ENCODE data around the gene FDX2.
"Not testable (repeated sequence)": the region's sequence is repeated elsewhere in the genome, so short reads cannot be mapped to it uniquely, and the experiment has no call there.

The FDX2 gene

GRCh38 chr19:10286803-10287737 lies 28.7 kb downstream of the FDX2 start, which contains the start of gene ICAM4:
Gene ICAM4, plus strand, starts transcription at chr19:10286955. Its CDS starts 58 bp downstream, at chr19:10287013.
- Histone ChIP-seq H3K9me3 (ENCODE audit: control insufficient read depth, insufficient read depth, low read length) (no peaks in the 10 kb centered on the region), H3K9ac (ENCODE audit: low read depth, low read length) (peak within 1 kb of the TSS; percentile 46; the same call in 1 of the 2 replicates), H3K4me1 (ENCODE audit: insufficient read depth, low read length) (peaks cover 4% of the 10 kb centered on the region; the same call in 1 of the 2 replicates), H3K36me3 (ENCODE audit: insufficient read depth, low read length) (no peaks in the 10 kb centered on the region)

GRCh38 chr19:10285393-10285792 lies 30.4 kb downstream of the FDX2 start:
- Histone ChIP-seq H3K36me3 (ENCODE audit: insufficient read depth, low read length) (no peaks in the 10 kb centered on the region), H3K4me1 (ENCODE audit: insufficient read depth, low read length) (peaks cover 4% of the 10 kb centered on the region; the same call in 1 of the 2 replicates), H3K9me3 (ENCODE audit: control insufficient read depth, insufficient read depth, low read length) (no peaks in the 10 kb centered on the region), H3K9ac (ENCODE audit: low read depth, low read length) (no peak overlapping the region)

- H3K9ac ChIP-seq (ENCODE audit: low read depth, low read length), result no peak overlapping the region
- no peaks in the 10 kb centered on the region for H3K36me3 ChIP-seq (ENCODE audit: insufficient read depth, low read length)
- H3K4me1 ChIP-seq (ENCODE audit: insufficient read depth, low read length), result peaks cover 4% of the 10 kb centered on the region; the same call in 1 of the 2 replicates
- no peaks in the 10 kb centered on the region for H3K9me3 ChIP-seq (ENCODE audit: control insufficient read depth, insufficient read depth, low read length)
Measured at GRCh38 chr19:10284960-10285278, 30.9 kb downstream of the FDX2 start.

- Histone ChIP-seq H3K36me3 (ENCODE audit: insufficient read depth, low read length) (no peaks in the 10 kb centered on the region), H3K9me3 (ENCODE audit: control insufficient read depth, insufficient read depth, low read length) (no peaks in the 10 kb centered on the region), H3K4me1 (ENCODE audit: insufficient read depth, low read length) (peaks cover 4% of the 10 kb centered on the region; the same call in 1 of the 2 replicates), H3K9ac (ENCODE audit: low read depth, low read length) (no peak overlapping the region)
Measured at GRCh38 chr19:10284065-10284959, 31.5 kb downstream of the FDX2 start.

GRCh38 chr19:10283301-10284064 lies 32.3 kb downstream of the FDX2 start:
- Histone ChIP-seq H3K4me1 (ENCODE audit: insufficient read depth, low read length) (peaks cover 4% of the 10 kb centered on the region; the same call in 1 of the 2 replicates), H3K9ac (ENCODE audit: low read depth, low read length) (no peak overlapping the region), H3K9me3 (ENCODE audit: control insufficient read depth, insufficient read depth, low read length) (no peaks in the 10 kb centered on the region), H3K36me3 (ENCODE audit: insufficient read depth, low read length) (no peaks in the 10 kb centered on the region)

GRCh38 chr19:10282043-10282442 lies 33.8 kb downstream of the FDX2 start:
- not testable (repeated sequence) for H3K4me1 ChIP-seq (ENCODE audit: insufficient read depth, low read length); H3K36me3 ChIP-seq (ENCODE audit: insufficient read depth, low read length); H3K9ac ChIP-seq (ENCODE audit: low read depth, low read length); H3K9me3 ChIP-seq (ENCODE audit: control insufficient read depth, insufficient read depth, low read length)

- Histone ChIP-seq H3K9me3 (ENCODE audit: control insufficient read depth, insufficient read depth, low read length) (no peaks in the 10 kb centered on the region), H3K4me1 (ENCODE audit: insufficient read depth, low read length) (peaks cover 4% of the 10 kb centered on the region; the same call in 1 of the 2 replicates), H3K36me3 (ENCODE audit: insufficient read depth, low read length) (no peaks in the 10 kb centered on the region), H3K9ac (ENCODE audit: low read depth, low read length) (no peak overlapping the region)
Measured at GRCh38 chr19:10279737-10280442, 35.9 kb downstream of the FDX2 start.

GRCh38 chr19:10278935-10279334 lies 36.9 kb downstream of the FDX2 start:
- Histone ChIP-seq H3K9me3 (ENCODE audit: control insufficient read depth, insufficient read depth, low read length) (no peaks in the 10 kb centered on the region), H3K4me1 (ENCODE audit: insufficient read depth, low read length) (peaks cover 4% of the 10 kb centered on the region; the same call in 1 of the 2 replicates), H3K36me3 (ENCODE audit: insufficient read depth, low read length) (no peaks in the 10 kb centered on the region), H3K9ac (ENCODE audit: low read depth, low read length) (no peak overlapping the region)

GRCh38 chr19:10277795-10278589 lies 37.8 kb downstream of the FDX2 start:
- no peaks in the 10 kb centered on the region for H3K36me3 ChIP-seq (ENCODE audit: insufficient read depth, low read length)
- no peaks in the 10 kb centered on the region for H3K9me3 ChIP-seq (ENCODE audit: control insufficient read depth, insufficient read depth, low read length)
- no peaks in the 10 kb centered on the region; the same call in 1 of the 2 replicates for H3K4me1 ChIP-seq (ENCODE audit: insufficient read depth, low read length)
- H3K9ac ChIP-seq (ENCODE audit: low read depth, low read length), result no peak overlapping the region

- no peaks in the 10 kb centered on the region for H3K36me3 ChIP-seq (ENCODE audit: insufficient read depth, low read length)
- peaks cover 3% of the 10 kb centered on the region; the same call in 1 of the 2 replicates for H3K4me1 ChIP-seq (ENCODE audit: insufficient read depth, low read length)
- H3K9me3 ChIP-seq (ENCODE audit: control insufficient read depth, insufficient read depth, low read length), result no peaks in the 10 kb centered on the region
- no peak overlapping the region for H3K9ac ChIP-seq (ENCODE audit: low read depth, low read length)
Measured at GRCh38 chr19:10274589-10274988, 41.2 kb downstream of the FDX2 start.

GRCh38 chr19:10271543-10272086 lies 44.2 kb downstream of the FDX2 start:
- H3K9me3 ChIP-seq (ENCODE audit: control insufficient read depth, insufficient read depth, low read length), result no peaks in the 10 kb centered on the region
- peak overlapping the region; percentile 56; the same call in 1 of the 2 replicates for H3K9ac ChIP-seq (ENCODE audit: low read depth, low read length)
- no peaks in the 10 kb centered on the region for H3K36me3 ChIP-seq (ENCODE audit: insufficient read depth, low read length)
- H3K4me1 ChIP-seq (ENCODE audit: insufficient read depth, low read length), result peaks cover 3% of the 10 kb centered on the region; the same call in 1 of the 2 replicates

- peak within 1 kb of the TSS; percentile 56; the same call in 1 of the 2 replicates for H3K9ac ChIP-seq (ENCODE audit: low read depth, low read length)
- no peaks in the 10 kb centered on the region for H3K9me3 ChIP-seq (ENCODE audit: control insufficient read depth, insufficient read depth, low read length)
- no peaks in the 10 kb centered on the region for H3K36me3 ChIP-seq (ENCODE audit: insufficient read depth, low read length)
- H3K4me1 ChIP-seq (ENCODE audit: insufficient read depth, low read length), result peaks cover 3% of the 10 kb centered on the region; the same call in 1 of the 2 replicates
Measured at GRCh38 chr19:10270616-10271394, 45.0 kb downstream of the FDX2 start, which contains the start of gene ICAM1. Gene ICAM1, plus strand, starts transcription at chr19:10271120. Its CDS starts 40 bp downstream, at chr19:10271160.
